SK-N-MC (cell line): ENCODE data around the gene GPR17.

Source experiments
- DNase-seq: peaks from one replicate; pipeline ENCODE4 v3.0.0-alpha.2; 2011; ENCODE audit warnings: low read depth, low spot score
- H3K27ac ChIP-seq: fragments of 200-600 bp; sonication (generic); 2 replicates; pipeline ENCODE4 v1.5.1; 2016; ENCODE audit warnings: mixed run types
- H3K36me3 ChIP-seq: fragments of 200-600 bp; sonication (generic); 2 replicates; pipeline ENCODE4 v1.6.1; 2017; ENCODE audit warnings: antibody characterized with exemption, low read length, mixed read lengths; ENCODE audit not compliant: insufficient read depth
- H3K4me3 ChIP-seq: fragments of 200-600 bp; sonication (generic); 2 replicates; pipeline ENCODE4 v1.5.1; 2016
- H3K9ac ChIP-seq: fragments of 200-600 bp; sonication (generic); 2 replicates; pipeline ENCODE4 v1.8.0; 2017; ENCODE audit warnings: mixed run types, mixed read lengths; ENCODE audit not compliant: insufficient read length
- H3K9me3 ChIP-seq: fragments of 200-600 bp; sonication (generic); 2 replicates; pipeline ENCODE4 v1.6.1; 2017; ENCODE audit warnings: low read depth, mild to moderate bottlenecking, antibody characterized with exemption, low read length, moderate library complexity, mixed read lengths
- EZH2 ChIP-seq: fragments of 200-600 bp; sonication (generic); IDR thresholded peaks from one replicate; pipeline ENCODE4 v1.6.1; 2017; ENCODE audit warnings: antibody characterized with exemption
- FOXP2 ChIP-seq: optimal IDR thresholded peaks from 2 replicates; pipeline ENCODE3; 2011; ENCODE audit warnings: mild to moderate bottlenecking, moderate library complexity; ENCODE audit not compliant: insufficient read depth; ENCODE audit errors: extremely low read length, control extremely low read depth
- POLR2AphosphoS5 ChIP-seq: IDR thresholded peaks from 2 replicates; pipeline ENCODE4 v1.6.1; 2012; ENCODE audit warnings: mild to moderate bottlenecking, low read depth, low read length, borderline replicate concordance

GPR17 gene

GRCh38 chr2:127631997-127632581 lies 13.9 kb upstream of the GPR17 start:
- no peak overlapping the region for H3K4me3 ChIP-seq
- no peak overlapping the region for H3K27ac ChIP-seq
- TF ChIP-seq EZH2 (no peak), POLR2AphosphoS5 (no peak), FOXP2 (no peak)
- H3K36me3 ChIP-seq = no peaks in the 10 kb centered on the region
- no peak overlapping the region for H3K9ac ChIP-seq
- H3K9me3 ChIP-seq = no peaks in the 10 kb centered on the region
- no peak for DNase-seq

- DNase-seq = no peak
- no peak overlapping the region for H3K4me3 ChIP-seq
- no peak overlapping the region for H3K27ac ChIP-seq
- H3K9me3 ChIP-seq = no peaks in the 10 kb centered on the region
- TF ChIP-seq POLR2AphosphoS5 = no peak
- no peak for TF ChIP-seq EZH2
- TF ChIP-seq FOXP2 = no peak
- H3K36me3 ChIP-seq = no peaks in the 10 kb centered on the region
- no peak overlapping the region for H3K9ac ChIP-seq
Observed at GRCh38 chr2:127632592-127633489, 13.1 kb upstream of the GPR17 start.

- DNase-seq = no peak
- no peaks in the 10 kb centered on the region for H3K9me3 ChIP-seq
- H3K9ac ChIP-seq = no peak overlapping the region
- no peak overlapping the region for H3K4me3 ChIP-seq
- H3K36me3 ChIP-seq = no peaks in the 10 kb centered on the region
- no peak overlapping the region for H3K27ac ChIP-seq
- TF ChIP-seq POLR2AphosphoS5 = no peak
- TF ChIP-seq EZH2 = no peak
- TF ChIP-seq FOXP2 = no peak
Observed at GRCh38 chr2:127633556-127634065, 12.3 kb upstream of the GPR17 start.

GRCh38 chr2:127634066-127634617 lies 11.8 kb upstream of the GPR17 start:
- Histone ChIP-seq H3K27ac (no peak overlapping the region), H3K9me3 (no peaks in the 10 kb centered on the region), H3K9ac (no peak overlapping the region), H3K4me3 (no peak overlapping the region), H3K36me3 (no peaks in the 10 kb centered on the region)
- no peak for DNase-seq
- TF ChIP-seq EZH2 (no peak), POLR2AphosphoS5 (no peak), FOXP2 (no peak)

- Histone ChIP-seq H3K36me3 (no peaks in the 10 kb centered on the region), H3K9ac (no peak overlapping the region), H3K27ac (no peak overlapping the region), H3K9me3 (no peaks in the 10 kb centered on the region), H3K4me3 (no peak overlapping the region)
- no peak for DNase-seq
- TF ChIP-seq EZH2 (no peak), FOXP2 (no peak), POLR2AphosphoS5 (no peak)
Observed at GRCh38 chr2:127634626-127635379, 11.2 kb upstream of the GPR17 start.

GRCh38 chr2:127635380-127636237 lies 10.3 kb upstream of the GPR17 start:
- no peak overlapping the region for H3K27ac ChIP-seq
- TF ChIP-seq FOXP2 (no peak), POLR2AphosphoS5 (no peak), EZH2 (no peak)
- no peaks in the 10 kb centered on the region for H3K36me3 ChIP-seq
- no peak overlapping the region for H3K4me3 ChIP-seq
- H3K9me3 ChIP-seq = no peaks in the 10 kb centered on the region
- DNase-seq = no peak
- no peak overlapping the region for H3K9ac ChIP-seq

GRCh38 chr2:127636248-127637235 lies 9.4 kb upstream of the GPR17 start:
- peak overlapping the region; percentile 89 for H3K27ac ChIP-seq
- TF ChIP-seq POLR2AphosphoS5 (no peak), FOXP2 (no peak), EZH2 (no peak)
- H3K36me3 ChIP-seq = no peaks in the 10 kb centered on the region
- no peak overlapping the region for H3K9ac ChIP-seq
- no peak overlapping the region for H3K4me3 ChIP-seq
- no peaks in the 10 kb centered on the region for H3K9me3 ChIP-seq
- no peak for DNase-seq
